SU-DHL-6 (cell line): ENCODE measurements around the gene CLN6.

Experiments
- H2AFZ ChIP-seq: fragments of 200-600 bp; sonication (generic); 2 replicates; pipeline ENCODE4 v1.6.1; 2014; ENCODE audit warnings: low read depth, mild to moderate bottlenecking, moderate library complexity, mixed read lengths, antibody characterized with exemption, low read length; ENCODE audit not compliant: severe bottlenecking
- H3F3A ChIP-seq: fragments of 200-600 bp; shearing (Covaris generic); 2 replicates; pipeline ENCODE4 v1.6.0; 2016; ENCODE audit warnings: antibody characterized with exemption, mild to moderate bottlenecking; ENCODE audit not compliant: insufficient read depth
- H3K27ac ChIP-seq: fragments of 200-600 bp; sonication (generic); 2 replicates; pipeline ENCODE4 v1.5.1; 2016; ENCODE audit warnings: low read depth, mild to moderate bottlenecking, low read length, moderate library complexity, mixed read lengths
- H3K27me3 ChIP-seq: fragments of 200-600 bp; sonication (generic), shearing (Covaris generic); 2 replicates; pipeline ENCODE4 v1.6.0; 2014; ENCODE audit warnings: mild to moderate bottlenecking, low read length
- H3K36me3 ChIP-seq: fragments of 200-600 bp; sonication (generic); 2 replicates; pipeline ENCODE4 v1.6.1; 2014; ENCODE audit warnings: mild to moderate bottlenecking, low read length, mixed read lengths
- H3K4me2 ChIP-seq: fragments of 300-600, 200-600 bp; shearing (Covaris generic), sonication (generic); 2 replicates; pipeline ENCODE4 v1.6.0; 2014; ENCODE audit warnings: low read length, low read depth, mild to moderate bottlenecking; ENCODE audit not compliant: poor library complexity, severe bottlenecking
- H3K4me3 ChIP-seq: fragments of 200-600 bp; sonication (generic); 2 replicates; pipeline ENCODE4 v1.5.1; 2014; ENCODE audit warnings: antibody characterized with exemption, low read length, mild to moderate bottlenecking, mixed read lengths; ENCODE audit not compliant: insufficient read depth, poor library complexity, severe bottlenecking
- H3K79me2 ChIP-seq: fragments of 200-600 bp; sonication (generic); 2 replicates; pipeline ENCODE4 v1.6.1; 2014; ENCODE audit warnings: mild to moderate bottlenecking, low read length, moderate library complexity; ENCODE audit not compliant: insufficient read depth
- H3K9ac ChIP-seq: fragments of 200-600 bp; sonication (generic); 2 replicates; pipeline ENCODE4 v1.7.0; 2014; ENCODE audit warnings: mild to moderate bottlenecking, low read length
- H3K9me2 ChIP-seq: fragments of 200-600 bp; sonication (generic); replicated peaks from 2 replicates; pipeline ENCODE4 v1.6.1; 2014; ENCODE audit warnings: low read length; ENCODE audit not compliant: insufficient read depth
- H3K9me3 ChIP-seq: fragments of 200-600 bp; sonication (generic); 2 replicates; pipeline ENCODE4 v1.6.1; 2014; ENCODE audit warnings: low read length, mixed read lengths; ENCODE audit not compliant: insufficient read depth
- H4K20me1 ChIP-seq: fragments of 200-600 bp; sonication (generic); 2 replicates; pipeline ENCODE4 v1.6.1; 2014; ENCODE audit warnings: low read depth, mild to moderate bottlenecking, antibody characterized with exemption, low read length, moderate library complexity, mixed read lengths
- EZH2phosphoT487 ChIP-seq: fragments of 200-600 bp; sonication (generic), shearing (Covaris generic); conservative IDR thresholded peaks from 2 replicates; pipeline ENCODE4 v1.6.1; 2018; ENCODE audit warnings: mild to moderate bottlenecking, antibody characterized with exemption, low read length, moderate library complexity, mixed read lengths
- TF ChIP-seq, protein P1 (sequence below): fragments of 200-600 bp; sonication (generic); IDR thresholded peaks from one replicate; pipeline ENCODE4 v1.5.1; 2017; ENCODE audit warnings: antibody characterized with exemption, mild to moderate bottlenecking, low read length, moderate library complexity; ENCODE audit not compliant: insufficient read depth, poor library complexity, severe bottlenecking

The CLN6 gene

GRCh38 chr15:68244235-68244634, 14.7 kb upstream of the CLN6 start:
- Histone ChIP-seq H3K36me3 (no peaks in the 10 kb centered on the region), H3K27ac (no peak overlapping the region), H4K20me1 (no peaks in the 10 kb centered on the region), H3K4me2 (no peak overlapping the region), H2AFZ (no peak overlapping the region), H3K27me3 (no peaks in the 10 kb centered on the region), H3K4me3 (no peak overlapping the region), H3K9ac (no peak overlapping the region), H3K9me2 (no peaks in the 10 kb centered on the region), H3F3A (no peaks in the 10 kb centered on the region), H3K79me2 (no peaks in the 10 kb centered on the region), H3K9me3 (no peaks in the 10 kb centered on the region)
- no peak for TF ChIP-seq EZH2phosphoT487
- TF ChIP-seq, protein P1, sequence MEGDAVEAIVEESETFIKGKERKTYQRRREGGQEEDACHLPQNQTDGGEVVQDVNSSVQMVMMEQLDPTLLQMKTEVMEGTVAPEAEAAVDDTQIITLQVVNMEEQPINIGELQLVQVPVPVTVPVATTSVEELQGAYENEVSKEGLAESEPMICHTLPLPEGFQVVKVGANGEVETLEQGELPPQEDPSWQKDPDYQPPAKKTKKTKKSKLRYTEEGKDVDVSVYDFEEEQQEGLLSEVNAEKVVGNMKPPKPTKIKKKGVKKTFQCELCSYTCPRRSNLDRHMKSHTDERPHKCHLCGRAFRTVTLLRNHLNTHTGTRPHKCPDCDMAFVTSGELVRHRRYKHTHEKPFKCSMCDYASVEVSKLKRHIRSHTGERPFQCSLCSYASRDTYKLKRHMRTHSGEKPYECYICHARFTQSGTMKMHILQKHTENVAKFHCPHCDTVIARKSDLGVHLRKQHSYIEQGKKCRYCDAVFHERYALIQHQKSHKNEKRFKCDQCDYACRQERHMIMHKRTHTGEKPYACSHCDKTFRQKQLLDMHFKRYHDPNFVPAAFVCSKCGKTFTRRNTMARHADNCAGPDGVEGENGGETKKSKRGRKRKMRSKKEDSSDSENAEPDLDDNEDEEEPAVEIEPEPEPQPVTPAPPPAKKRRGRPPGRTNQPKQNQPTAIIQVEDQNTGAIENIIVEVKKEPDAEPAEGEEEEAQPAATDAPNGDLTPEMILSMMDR = no peak

DNA sequence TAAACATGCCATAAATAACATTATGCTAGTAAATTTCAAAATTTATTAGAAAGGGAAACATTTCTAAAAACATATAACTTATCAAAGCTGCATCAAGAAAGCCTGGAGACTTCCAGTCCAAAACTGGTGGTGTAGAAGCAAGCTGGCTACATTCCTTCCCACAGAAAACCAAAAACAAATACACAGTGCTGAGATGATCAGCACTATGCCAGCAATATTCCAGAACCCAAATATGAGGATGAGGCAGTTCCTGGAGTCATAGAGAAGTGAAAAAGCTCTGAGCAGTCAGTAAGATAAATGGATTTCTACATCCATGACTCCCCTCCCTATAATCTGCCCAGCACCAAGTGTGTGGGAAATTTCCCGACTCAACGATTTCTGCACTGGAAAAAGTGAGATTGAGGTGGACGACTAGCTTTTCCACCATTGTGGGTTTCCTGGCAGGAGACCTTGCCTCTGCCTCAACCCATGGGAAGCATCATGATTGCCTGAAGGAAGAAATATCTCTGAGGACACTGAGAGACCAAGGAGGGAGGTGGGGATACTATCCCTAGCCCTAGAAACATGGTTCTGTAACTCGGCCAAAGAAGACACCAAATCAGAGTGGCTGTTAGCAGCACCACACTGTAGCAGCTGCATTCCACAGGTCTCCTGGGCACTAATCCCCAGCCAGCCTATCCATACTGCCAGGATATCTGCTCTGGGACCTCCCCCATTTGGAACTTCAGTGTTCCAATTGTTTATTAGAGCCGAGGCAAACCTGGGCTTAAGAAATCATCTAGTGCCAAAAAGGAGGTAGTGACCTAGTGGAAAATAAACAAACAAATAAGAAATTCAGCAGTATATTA, 11.8 kb upstream of the CLN6 start:
- TF ChIP-seq EZH2phosphoT487 = no peak
- TF ChIP-seq, protein P1 = no peak
- Histone ChIP-seq H2AFZ (no peak overlapping the region), H3K4me3 (no peak overlapping the region)

DNA sequence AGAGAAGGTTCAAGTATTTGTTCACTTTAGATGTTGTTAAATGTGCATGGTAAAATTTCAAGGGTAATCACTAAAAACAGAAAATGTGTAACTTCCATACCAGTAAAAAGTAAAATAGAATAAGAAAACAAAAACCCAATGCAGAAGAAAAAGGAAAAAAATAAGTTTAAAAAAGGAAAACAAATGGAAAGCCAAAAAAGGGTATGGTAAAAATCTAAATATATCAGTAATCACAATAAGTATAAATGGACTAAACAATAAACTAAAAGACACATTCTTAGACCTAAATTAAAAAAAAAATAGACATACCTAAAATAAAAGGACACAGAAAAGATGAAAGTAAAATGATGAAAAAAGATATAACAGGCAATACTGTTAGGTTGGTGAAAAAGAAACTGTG, 9.5 kb upstream of the CLN6 start:
- H3K27ac ChIP-seq = no peak overlapping the region
- H3F3A ChIP-seq = no peaks in the 10 kb centered on the region
- no peak overlapping the region for H3K4me3 ChIP-seq
- no peak overlapping the region for H3K4me2 ChIP-seq
- H3K9me3 ChIP-seq = no peaks in the 10 kb centered on the region
- H4K20me1 ChIP-seq = no peaks in the 10 kb centered on the region
- H2AFZ ChIP-seq = no peak overlapping the region
- H3K79me2 ChIP-seq = no peaks in the 10 kb centered on the region
- H3K27me3 ChIP-seq = no peaks in the 10 kb centered on the region
- H3K36me3 ChIP-seq = no peaks in the 10 kb centered on the region
- TF ChIP-seq EZH2phosphoT487 = no peak
- TF ChIP-seq, protein P1 = no peak
- H3K9ac ChIP-seq = no peak overlapping the region
- H3K9me2 ChIP-seq = no peaks in the 10 kb centered on the region

More for the DNA sequence above, 11.8 kb upstream of the CLN6 start:
- Histone ChIP-seq H3K27me3 (no peaks in the 10 kb centered on the region), H3F3A (no peaks in the 10 kb centered on the region), H3K27ac (no peak overlapping the region), H3K4me2 (no peak overlapping the region), H3K9me3 (no peaks in the 10 kb centered on the region), H3K36me3 (no peaks in the 10 kb centered on the region), H3K9me2 (no peaks in the 10 kb centered on the region), H3K79me2 (no peaks in the 10 kb centered on the region), H4K20me1 (no peaks in the 10 kb centered on the region), H3K9ac (no peak overlapping the region)
